H1 (cell line): Measurements from ENCODE around the gene SCAI.
"Not testable (repeated sequence)": the region's sequence is repeated elsewhere in the genome, so short reads cannot be mapped to it uniquely, and the experiment has no call there.

Source experiments
- TAF1 ChIP-seq: IDR thresholded peaks from 2 replicates; pipeline ENCODE4 v1.6.1; 2011; ENCODE audit warnings: mild to moderate bottlenecking, low read depth, low read length
- TAF7 ChIP-seq: optimal IDR thresholded peaks from 2 replicates; pipeline ENCODE3; 2011; ENCODE audit warnings: low read depth, mild to moderate bottlenecking, inconsistent platforms, low read length, moderate library complexity, borderline replicate concordance

- not testable (repeated sequence) for TF ChIP-seq TAF7, TAF1
Measured at GRCh38 chr9:125181756-125182155, 38.4 kb upstream of the SCAI start.
